ENCODE measurements around the gene TNFAIP3. TPM values are rescaled to one million over a fixed set of nuclear protein-coding genes. Genes with fewer than 3 reads are reported as not detected.

TNFAIP3 gene
- polyA plus RNA-seq, 1 experiment, result 6.3 TPM

- ChIA-PET POLR2A (no interaction called here), CTCF (interaction anchor here (0.8 to 1.5 kb wide), 3 partner anchors 10 to 168 kb away, joined by 3 to 6 read pairs (median 4); partner anchors contain the start of gene TNFAIP3)
- Histone ChIP-seq H3K4me3 (ENCODE audit: low read depth, low read length) (no peak overlapping the region), H3K36me3 (ENCODE audit: control insufficient read depth, insufficient read depth, low read length) (peaks cover 32% of the 10 kb centered on the region), H3K27me3 (ENCODE audit: control insufficient read depth, insufficient read depth, low read length) (no peaks in the 10 kb centered on the region)
- DNase-seq (ENCODE audit: low read depth), result no peak
- no peak for TF ChIP-seq CTCF (IDR thresholded peaks at IDR 0.05; ENCODE audit: insufficient read depth, low read depth, low read length)
Observed at GRCh38 chr6:137876547-137876946, 9.5 kb downstream of the TNFAIP3 start.

GRCh38 chr6:137877113-137877512, 10.1 kb downstream of the TNFAIP3 start:
- peaks cover 32% of the 10 kb centered on the region for H3K36me3 ChIP-seq (ENCODE audit: control insufficient read depth, insufficient read depth, low read length)
- TF ChIP-seq CTCF (IDR thresholded peaks at IDR 0.05; ENCODE audit: insufficient read depth, low read depth, low read length), result no peak
- H3K27me3 ChIP-seq (ENCODE audit: control insufficient read depth, insufficient read depth, low read length), result no peaks in the 10 kb centered on the region
- CTCF ChIA-PET, result interaction anchor here (0.7 to 1.5 kb wide), 4 partner anchors 10 to 169 kb away, joined by 3 to 6 read pairs (median 4); partner anchors contain the start of gene TNFAIP3
- DNase-seq (ENCODE audit: low read depth), result no peak
- POLR2A ChIA-PET, result interaction anchor here (0.6 kb wide), 1 partner anchor 198 kb away, joined by 4 read pairs; no protein-coding TSS in a partner anchor
- no peak overlapping the region for H3K4me3 ChIP-seq (ENCODE audit: low read depth, low read length)

GRCh38 chr6:137877606-137878005, 10.5 kb downstream of the TNFAIP3 start:
- no peak overlapping the region for H3K4me3 ChIP-seq (ENCODE audit: low read depth, low read length)
- no peaks in the 10 kb centered on the region for H3K27me3 ChIP-seq (ENCODE audit: control insufficient read depth, insufficient read depth, low read length)
- TF ChIP-seq CTCF (IDR thresholded peaks at IDR 0.05; ENCODE audit: insufficient read depth, low read depth, low read length), result no peak
- H3K36me3 ChIP-seq (ENCODE audit: control insufficient read depth, insufficient read depth, low read length), result peaks cover 32% of the 10 kb centered on the region
- DNase-seq (ENCODE audit: low read depth), result no peak
- POLR2A ChIA-PET, result no interaction called here
- CTCF ChIA-PET, result interaction anchor here (0.7 to 1.5 kb wide), 3 partner anchors 17 to 170 kb away, joined by 3 to 6 read pairs (median 3); no protein-coding TSS in a partner anchor

GRCh38 chr6:137878029-137878428, 11.0 kb downstream of the TNFAIP3 start:
- no peak overlapping the region for H3K4me3 ChIP-seq (ENCODE audit: low read depth, low read length)
- no peaks in the 10 kb centered on the region for H3K27me3 ChIP-seq (ENCODE audit: control insufficient read depth, insufficient read depth, low read length)
- CTCF ChIA-PET, result interaction anchor here (1.5 kb wide), 1 partner anchor 170 kb away, joined by 3 read pairs; no protein-coding TSS in a partner anchor
- POLR2A ChIA-PET, result no interaction called here
- no peak for TF ChIP-seq CTCF (IDR thresholded peaks at IDR 0.05; ENCODE audit: insufficient read depth, low read depth, low read length)
- DNase-seq (ENCODE audit: low read depth), result no peak
- H3K36me3 ChIP-seq (ENCODE audit: control insufficient read depth, insufficient read depth, low read length), result peaks cover 32% of the 10 kb centered on the region

- Histone ChIP-seq H3K4me3 (ENCODE audit: low read depth, low read length) (no peak overlapping the region), H3K27me3 (ENCODE audit: control insufficient read depth, insufficient read depth, low read length) (no peaks in the 10 kb centered on the region), H3K36me3 (ENCODE audit: control insufficient read depth, insufficient read depth, low read length) (peaks cover 32% of the 10 kb centered on the region)
- POLR2A ChIA-PET, result no interaction called here
- TF ChIP-seq CTCF (IDR thresholded peaks at IDR 0.05; ENCODE audit: insufficient read depth, low read depth, low read length), result no peak
- DNase-seq (ENCODE audit: low read depth), result no peak
- CTCF ChIA-PET, result no interaction called here
Observed at GRCh38 chr6:137878486-137879285, 11.6 kb downstream of the TNFAIP3 start.
